Spleen (tissue), 7 donors: ENCODE data around the gene GLRX2.

Source experiments
- CTCF ChIP-seq, 11 experiments: fragments of 200-600 bp in 7 of 11; fragments of 450-650 bp in 4 of 11; sonication (generic) in 4 of 11; IDR thresholded peaks in 8 of 11; conservative IDR thresholded peaks in 3 of 11; 1 replicate in 7 of 11; 2 replicates in 4 of 11; pipeline versions ENCODE4 v1.4.0 to v1.8.0; 2016 to 2021; ENCODE audit warnings: antibody characterized with exemption in 11 of 11, inconsistent platforms in 4 of 11, mild to moderate bottlenecking in 1 of 11
- POLR2A ChIP-seq, 3 donors: fragments of 450-650 bp; IDR thresholded peaks; one replicate each; pipeline ENCODE4 v1.5.1; 2017; ENCODE audit warnings: antibody characterized with exemption in 3 of 3, mild to moderate bottlenecking in 1 of 3
- POLR2AphosphoS5 ChIP-seq, 3 donors: sonication (generic); formaldehyde crosslinking; IDR thresholded peaks; one replicate each; pipeline ENCODE4 v1.5.1; 2017; ENCODE audit warnings: antibody characterized with exemption in 3 of 3
- donor health status: DM: no; HTN: no; CAD: no; lungs with moderate emphysema.
- donor health status: DM: no; HTN: no; CAD: no.
- donor health status: DM: no; HTN: no; CAD: no.

- TF ChIP-seq POLR2AphosphoS5 (IDR thresholded peaks at IDR 0.05) (no peak), POLR2A (IDR thresholded peaks at IDR 0.05) (no peak), CTCF (IDR thresholded peaks at IDR 0.05 in 8 of 11, conservative IDR thresholded peaks at IDR 0.05 in 3 of 11) (no peak)
Observed at GRCh38 chr1:193131266-193131860, 26.1 kb upstream of the GLRX2 start.
